Measurements from ENCODE around the gene AADACL4.

Gene AADACL4

GRCh38 chr1:12617901-12618660, 25.8 kb upstream of the AADACL4 start, which contains the start of gene DHRS3 (continued):
- TF ChIP-seq ZBTB8A (tag by site-specific recombination; IDR thresholded peaks at IDR 0.05) (peak; percentile 91), ZFP41 (tag by site-specific recombination; IDR thresholded peaks at IDR 0.05; ENCODE audit: borderline replicate concordance) (no peak), ZNF24 (tag by site-specific recombination; IDR thresholded peaks at IDR 0.05) (0 out of 2 replicates have a peak, but pooled peaks have one; percentile 43), ZNF658 (tag by site-specific recombination; IDR thresholded peaks at IDR 0.05) (no peak), FEZF1 (tag by site-specific recombination; IDR thresholded peaks at IDR 0.05) (peak; percentile 89), ZFP37 (tag by site-specific recombination; IDR thresholded peaks at IDR 0.05) (0 out of 2 replicates have a peak, but pooled peaks have one; percentile 52), ZNF692 (tag by site-specific recombination; IDR thresholded peaks at IDR 0.05) (peak; percentile 51), ZSCAN30 (tag by site-specific recombination; IDR thresholded peaks at IDR 0.05) (peak; percentile 89), ZNF362 (tag by site-specific recombination; IDR thresholded peaks at IDR 0.05) (peak; percentile 91), ZNF629 (tag by site-specific recombination; IDR thresholded peaks at IDR 0.05) (peak; percentile 68), TCF7L2 (IDR thresholded peaks at IDR 0.05; ENCODE audit: borderline replicate concordance, low read depth, low read length) (peak; percentile 46; the same call in 1 of the 2 replicates), ZNF596 (tag by site-specific recombination; IDR thresholded peaks at IDR 0.05) (peak; percentile 60), PRDM1 (tag by site-specific recombination; IDR thresholded peaks at IDR 0.05) (peak; percentile 71; the same call in 1 of the 2 replicates), ZSCAN23 (tag by site-specific recombination; IDR thresholded peaks at IDR 0.05) (peak; percentile 61; the same call in 1 of the 2 replicates), ZSCAN5A (tag by site-specific recombination; IDR thresholded peaks at IDR 0.05) (0 out of 2 replicates have a peak, but pooled peaks have one; percentile 30), ZNF341 (tag by site-specific recombination; IDR thresholded peaks at IDR 0.05; ENCODE audit: low read depth) (peak; percentile 94), ZNF324 (tag by site-specific recombination; IDR thresholded peaks at IDR 0.05) (no peak; the same call in none of the 2 replicates), ZNF677 (tag by site-specific recombination; IDR thresholded peaks at IDR 0.05) (no peak), PRDM6 (tag by site-specific recombination; IDR thresholded peaks at IDR 0.05) (peak; percentile 41; the same call in 1 of the 2 replicates), ZNF768 (tag by site-specific recombination; IDR thresholded peaks at IDR 0.05) (peak; percentile 47; the same call in 1 of the 2 replicates), ZNF335 (tag by site-specific recombination; conservative IDR thresholded peaks at IDR 0.05) (peak; percentile 33), ZNF660 (tag by site-specific recombination; IDR thresholded peaks at IDR 0.05) (peak; percentile 67; the same call in 1 of the 2 replicates), KLF8 (tag by site-specific recombination; IDR thresholded peaks at IDR 0.05) (peak; percentile 56), ZNF433 (tag by site-specific recombination; IDR thresholded peaks at IDR 0.05; ENCODE audit: low read depth) (no peak), ZNF585B (tag by site-specific recombination; IDR thresholded peaks at IDR 0.05) (no peak), ZNF121 (tag by site-specific recombination; IDR thresholded peaks at IDR 0.05) (0 out of 2 replicates have a peak, but pooled peaks have one; percentile 7), IKZF3 (tag by site-specific recombination; IDR thresholded peaks at IDR 0.05) (peak; percentile 59), ZBTB17 (tag by site-specific recombination; IDR thresholded peaks at IDR 0.05) (peak; percentile 84), ZSCAN16 (tag by site-specific recombination; IDR thresholded peaks at IDR 0.05) (peak; percentile 91), ZNF600 (tag by site-specific recombination; IDR thresholded peaks at IDR 0.05) (peak; percentile 52; the same call in 1 of the 2 replicates), ZNF354C (tag by site-specific recombination; IDR thresholded peaks at IDR 0.05; ENCODE audit: borderline replicate concordance, low read depth) (no peak), ZNF394 (tag by site-specific recombination; IDR thresholded peaks at IDR 0.05; ENCODE audit: borderline replicate concordance) (no peak), KLF7 (tag by site-specific recombination; IDR thresholded peaks at IDR 0.05; ENCODE audit: borderline replicate concordance) (peak; percentile 29; the same call in 1 of the 2 replicates), ATF2 (tag by site-specific recombination; IDR thresholded peaks at IDR 0.05; ENCODE audit: low read depth) (no peak)
